T-helper 9 cell (primary cell): ENCODE measurements around the gene VWA8.
"Not testable (repeated sequence)": the region's sequence is repeated elsewhere in the genome, so short reads cannot be mapped to it uniquely, and the experiment has no call there.

Experiments
- DNase-seq: peaks from one replicate; pipeline ENCODE4 v3.0.0-alpha.2; 2020

The VWA8 gene

DNA sequence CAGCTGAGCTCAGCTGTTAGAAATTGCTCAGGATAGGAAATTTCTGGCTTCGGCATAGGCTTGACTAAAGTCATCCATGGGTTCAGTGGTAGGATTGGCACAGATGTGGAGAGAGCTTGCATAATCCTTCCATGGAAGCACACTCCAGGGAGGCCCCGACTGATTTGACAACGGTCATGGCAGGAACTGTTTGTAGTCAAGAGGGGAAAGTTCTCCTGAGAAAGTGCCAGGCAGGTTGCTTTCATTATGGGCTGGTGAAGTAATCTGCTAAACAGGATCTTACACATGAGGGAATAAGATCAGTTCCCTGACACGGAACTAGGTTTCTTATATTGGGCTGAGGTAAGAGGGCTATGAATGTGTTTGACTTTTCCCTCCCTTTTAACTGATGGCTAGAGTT lies 383.5 kb downstream of the VWA8 start:
- no peak for DNase-seq

GRCh38 chr13:41573640-41574039 lies 387.3 kb downstream of the VWA8 start:
- DNase-seq, result not testable (repeated sequence)

- DNase-seq, result not testable (repeated sequence)
Measured at GRCh38 chr13:41571817-41572340, 389.0 kb downstream of the VWA8 start.

DNA sequence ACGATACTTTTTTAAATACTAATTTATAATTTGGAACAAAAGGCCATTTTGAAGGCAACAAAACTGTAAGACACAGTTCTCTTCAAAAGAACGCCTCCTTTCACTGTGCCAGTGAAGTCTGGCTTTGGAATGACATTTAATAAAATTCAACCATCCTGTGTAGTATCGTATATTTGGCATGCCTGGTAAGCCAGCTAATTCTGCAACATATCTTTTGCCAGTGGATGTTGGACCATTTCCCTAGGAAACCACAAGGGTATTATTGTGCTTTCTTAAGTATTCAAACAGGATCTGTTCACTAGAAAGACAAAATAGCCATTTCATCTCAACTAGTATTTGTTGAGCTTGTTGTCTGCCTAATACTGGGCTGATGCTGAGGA lies 391.9 kb downstream of the VWA8 start:
- no peak for DNase-seq

DNA sequence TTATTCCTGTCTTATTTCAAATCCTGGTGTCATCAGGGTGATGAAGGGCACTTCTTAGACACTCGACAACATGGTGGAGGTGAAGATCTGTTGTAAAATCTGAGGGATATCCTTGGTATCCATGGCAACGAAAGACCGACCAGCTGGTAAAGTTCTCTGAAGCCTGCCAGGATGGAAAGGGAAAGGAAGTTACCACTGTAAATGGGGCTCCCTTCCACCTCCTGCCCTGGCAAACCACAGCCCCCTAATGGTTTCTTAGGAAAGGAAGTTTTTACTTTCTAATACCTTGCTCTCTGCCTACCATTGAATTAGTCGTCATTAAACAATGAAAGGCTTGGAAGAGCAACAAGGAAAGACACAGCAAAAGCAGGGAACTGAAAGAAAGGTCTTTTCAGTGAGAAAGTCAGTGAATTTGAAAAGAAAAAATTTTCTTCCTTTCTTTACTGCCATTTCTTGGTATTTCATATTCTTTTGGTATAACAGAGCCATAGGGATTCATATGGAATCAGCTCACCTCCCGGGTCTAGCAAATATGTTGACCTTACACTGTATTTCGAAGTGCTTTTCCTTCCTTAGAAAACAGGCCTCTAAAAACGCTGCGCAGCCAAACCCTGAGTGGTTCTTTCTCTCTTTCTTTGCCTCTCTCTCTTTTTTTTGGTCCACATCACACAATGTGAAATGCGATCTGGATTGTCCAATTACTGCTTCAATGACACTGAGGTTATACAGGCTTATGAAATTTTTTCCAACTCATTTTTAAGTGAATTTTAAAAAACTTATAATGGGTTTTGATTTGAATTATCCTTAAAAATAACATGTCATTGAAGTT lies 392.6 kb downstream of the VWA8 start:
- no peak for DNase-seq

GRCh38 chr13:41567363-41567762 lies 393.5 kb downstream of the VWA8 start:
- no peak for DNase-seq

DNA sequence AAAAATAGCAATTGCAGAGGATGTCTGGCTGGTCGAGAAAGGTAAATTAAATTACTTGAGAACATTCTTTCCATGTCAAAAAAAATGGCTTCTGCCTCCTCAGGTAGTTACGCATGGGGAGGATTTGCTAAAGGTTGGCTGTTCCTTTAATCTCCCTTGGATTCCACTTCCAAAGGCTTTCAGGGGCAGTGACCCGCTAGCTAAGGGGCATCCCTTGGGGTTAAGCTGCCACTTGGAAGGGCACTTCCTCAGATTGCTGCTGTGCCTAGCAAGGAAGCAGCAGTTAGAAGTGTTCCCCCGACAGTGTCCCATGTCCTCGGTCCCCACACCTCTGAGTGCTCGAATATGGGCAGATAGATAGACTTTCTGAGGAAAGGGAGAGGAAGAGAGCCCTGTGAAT lies 395.1 kb downstream of the VWA8 start:
- DNase-seq, result no peak

DNA sequence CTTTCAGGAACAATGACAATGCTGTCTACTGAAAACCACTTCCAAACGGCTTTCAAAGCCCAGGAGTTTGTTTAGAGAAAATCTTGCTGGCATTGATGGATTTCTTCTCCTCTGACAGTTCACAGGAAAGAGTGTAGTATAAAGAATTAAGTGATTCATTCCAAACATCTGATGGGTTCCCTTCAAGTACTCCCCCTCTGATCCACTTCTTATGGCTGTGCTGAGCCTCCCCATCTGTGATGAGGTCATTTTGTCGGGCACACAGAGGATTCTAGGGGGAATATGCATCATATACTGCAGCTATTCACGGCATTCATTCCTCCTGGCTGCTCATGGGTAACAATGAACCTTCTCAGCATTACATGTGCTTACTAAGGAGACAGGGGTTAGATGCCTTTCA lies 395.7 kb downstream of the VWA8 start:
- DNase-seq, result no peak

- DNase-seq, result no peak
Measured at GRCh38 chr13:41563984-41564365, 396.9 kb downstream of the VWA8 start.

GRCh38 chr13:41563341-41563983 lies 397.4 kb downstream of the VWA8 start:
- DNase-seq, result no peak

DNA sequence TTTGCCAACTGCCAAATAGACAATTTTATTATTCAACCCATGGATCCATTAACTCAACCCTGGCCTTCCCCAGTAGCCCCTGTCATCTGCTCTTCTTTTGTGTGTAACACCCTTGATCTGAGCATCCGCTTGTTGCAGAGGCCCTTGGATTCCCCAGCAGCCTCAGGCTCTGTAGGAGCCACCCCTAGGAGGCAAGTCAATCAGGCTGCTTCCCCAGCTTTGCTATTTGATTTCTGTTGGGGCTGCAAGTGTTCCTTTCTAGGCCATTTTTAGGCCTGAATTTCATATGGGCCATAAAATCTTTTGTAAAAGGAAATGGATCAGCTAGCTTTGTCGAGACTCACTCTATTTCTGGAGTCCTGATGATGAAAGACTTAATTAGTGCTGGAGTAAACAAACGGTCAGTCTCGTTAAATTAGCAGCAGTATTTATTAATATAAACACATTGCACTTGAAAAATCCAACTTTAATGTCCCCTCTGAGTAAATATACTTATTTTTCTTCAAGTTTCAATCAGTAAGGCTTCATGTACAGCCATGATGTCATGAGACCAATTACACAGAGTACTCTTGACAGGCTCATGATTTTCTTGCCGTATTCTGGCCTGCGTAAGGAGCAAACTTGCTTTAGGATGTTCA lies 398.2 kb downstream of the VWA8 start:
- DNase-seq, result no peak

GRCh38 chr13:41562083-41562482 lies 398.8 kb downstream of the VWA8 start:
- DNase-seq, result no peak

GRCh38 chr13:41561170-41561569 lies 399.7 kb downstream of the VWA8 start:
- no peak for DNase-seq

- DNase-seq, result no peak
Measured at GRCh38 chr13:41558781-41559560, 401.9 kb downstream of the VWA8 start.

- no peak for DNase-seq
Measured at GRCh38 chr13:41557719-41558118, 403.2 kb downstream of the VWA8 start.

- DNase-seq, result no peak
Measured at GRCh38 chr13:41554626-41555386, 406.1 kb downstream of the VWA8 start.

GRCh38 chr13:41554180-41554579 lies 406.7 kb downstream of the VWA8 start:
- no peak for DNase-seq

GRCh38 chr13:41552031-41552430 lies 408.9 kb downstream of the VWA8 start:
- no peak for DNase-seq

DNA sequence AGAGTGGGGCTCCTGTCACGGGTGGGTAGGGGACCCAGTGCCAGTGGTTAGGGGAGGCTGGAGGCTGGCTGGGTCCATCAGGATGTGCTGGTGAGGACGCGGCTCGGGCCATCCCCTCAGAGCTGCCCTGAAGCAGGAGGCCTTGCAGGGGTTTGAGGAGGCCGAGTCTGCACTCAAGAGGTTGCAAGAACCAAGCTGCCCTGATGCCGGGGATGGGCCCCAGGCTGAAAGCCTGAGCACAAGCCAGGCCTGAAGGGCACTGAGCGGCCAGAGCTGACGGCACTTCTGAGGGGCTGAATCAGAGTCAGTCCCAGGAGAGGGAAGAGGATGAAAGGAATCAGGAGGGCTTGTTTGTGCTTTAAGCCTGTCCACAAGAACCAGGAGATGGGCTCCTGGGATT lies 410.6 kb downstream of the VWA8 start:
- DNase-seq, result no peak

DNA sequence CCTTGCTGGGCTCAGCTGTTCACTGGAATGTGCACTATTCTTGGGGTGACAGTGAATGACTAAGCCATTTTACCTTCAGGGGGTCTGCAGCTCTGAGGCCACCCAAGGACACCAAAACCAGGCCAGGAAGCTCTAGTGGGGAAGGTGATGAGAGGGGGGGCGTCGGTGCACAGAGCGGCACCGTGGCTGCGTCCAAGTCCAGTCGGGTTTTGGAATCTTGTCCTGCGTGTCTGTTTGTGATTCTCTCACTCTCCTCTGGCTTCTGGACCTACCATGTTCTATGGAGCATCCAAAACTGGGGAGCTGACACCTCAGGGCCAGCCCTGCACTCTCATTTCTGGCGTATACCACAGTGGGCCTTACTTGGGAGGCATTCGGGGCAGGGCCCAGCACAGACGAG lies 411.4 kb downstream of the VWA8 start:
- DNase-seq, result no peak

DNA sequence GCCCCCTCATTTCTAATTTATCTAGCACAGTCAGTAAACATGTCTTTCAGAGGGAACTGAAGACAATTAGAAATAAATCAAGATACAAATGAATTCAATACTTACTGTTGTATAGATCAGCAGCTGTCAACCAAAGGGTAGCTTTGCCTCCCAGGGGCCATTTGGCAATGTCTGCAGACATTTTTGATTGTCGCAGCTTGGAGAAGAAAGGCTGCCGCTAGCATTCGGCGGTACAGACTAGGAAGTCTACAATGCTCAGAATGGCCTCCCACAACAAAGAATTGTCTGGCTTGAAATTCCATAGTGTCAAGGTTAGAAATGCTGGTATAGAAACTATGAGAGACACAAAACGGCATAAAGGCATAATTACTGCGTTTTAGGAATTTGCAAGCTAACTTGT lies 412.0 kb downstream of the VWA8 start:
- no peak for DNase-seq

DNA sequence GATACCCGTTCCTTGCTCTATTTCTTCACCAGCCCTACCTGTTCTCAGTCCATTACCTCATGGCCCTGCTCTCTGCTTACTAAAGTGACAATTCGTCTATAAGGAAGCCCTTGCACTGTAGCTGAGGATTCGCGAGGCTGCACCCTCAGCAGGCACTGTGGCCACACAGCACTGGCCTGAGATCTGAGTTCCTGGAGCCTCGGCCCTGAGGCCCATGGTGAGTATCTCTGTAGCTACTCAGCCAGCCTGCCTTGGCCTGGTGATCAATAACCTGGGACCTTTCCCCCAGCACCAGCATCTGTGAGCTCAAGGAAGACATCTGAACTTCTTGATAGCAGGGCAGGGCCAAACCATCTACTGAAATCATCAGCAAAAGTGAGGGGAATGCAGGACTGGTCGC lies 412.9 kb downstream of the VWA8 start:
- DNase-seq, result no peak
